Ectodermal cell (in vitro differentiated cells): Measurements from ENCODE around the gene RAI1.

Experiments used
- H3K27ac ChIP-seq: 2 replicates; pipeline ENCODE4 v1.7.0; 2013; ENCODE audit warnings: mild to moderate bottlenecking, low read depth, low read length; ENCODE audit not compliant: insufficient read depth, poor library complexity, severe bottlenecking
- H3K27me3 ChIP-seq: 2 replicates; pipeline ENCODE4 v1.7.0; 2013; ENCODE audit warnings: mild to moderate bottlenecking, low read length; ENCODE audit not compliant: insufficient read depth, control insufficient read depth, poor library complexity, severe bottlenecking
- H3K36me3 ChIP-seq: one replicate; pipeline ENCODE4 v1.7.0; 2013; ENCODE audit warnings: low read length; ENCODE audit not compliant: control insufficient read depth, insufficient read depth
- H3K4me1 ChIP-seq: one replicate; pipeline ENCODE4 v1.7.0; 2013; ENCODE audit warnings: low read length; ENCODE audit not compliant: control insufficient read depth, insufficient read depth
- H3K4me3 ChIP-seq: 2 replicates; pipeline ENCODE4 v1.7.0; 2013; ENCODE audit warnings: low read depth, low read length, control low read depth; ENCODE audit not compliant: insufficient read depth
- H3K9me3 ChIP-seq: 2 replicates; pipeline ENCODE4 v1.7.0; 2013; ENCODE audit warnings: mild to moderate bottlenecking, low read length, moderate library complexity; ENCODE audit not compliant: control insufficient read depth
- WGBS, 2 experiments: methylation state at CpG; one replicate each; pipeline ENCODE4 v1.1.7; 2013; ENCODE audit warnings: missing lambda C conversion rate in 2 of 2; 5-methylcytosine and 5-hydroxymethylcytosine counted together

RAI1 gene

DNA sequence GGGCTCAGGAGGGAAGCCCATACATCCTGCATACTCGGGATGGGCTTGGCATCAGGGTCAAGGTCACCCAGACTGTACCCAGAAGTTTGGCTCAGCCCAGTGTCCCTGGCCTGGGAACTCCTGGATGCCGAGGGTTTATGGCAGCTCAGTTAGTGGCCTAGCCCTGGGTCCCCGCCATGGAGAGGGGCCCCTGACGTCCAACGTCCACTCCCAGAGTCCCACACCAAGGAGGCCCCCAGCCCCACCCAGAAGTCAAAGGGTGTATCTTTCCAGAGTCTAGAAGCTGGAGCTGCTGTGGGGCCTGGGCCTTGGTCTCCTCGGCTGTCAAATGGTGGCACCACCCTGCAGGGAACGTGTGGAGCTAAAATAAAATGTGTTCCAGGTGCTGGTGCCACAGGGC lies 79.1 kb downstream of the RAI1 start:
- Histone ChIP-seq H3K9me3 (no peaks in the 10 kb centered on the region), H3K36me3 (no peaks in the 10 kb centered on the region), H3K27ac (no peak overlapping the region), H3K4me3 (no peak overlapping the region), H3K27me3 (no peaks in the 10 kb centered on the region), H3K4me1 (peaks cover 18% of the 10 kb centered on the region)
- WGBS, 2 experiments, result 91 to 92% methylated on average over 7 of the region's 7 CpGs

DNA sequence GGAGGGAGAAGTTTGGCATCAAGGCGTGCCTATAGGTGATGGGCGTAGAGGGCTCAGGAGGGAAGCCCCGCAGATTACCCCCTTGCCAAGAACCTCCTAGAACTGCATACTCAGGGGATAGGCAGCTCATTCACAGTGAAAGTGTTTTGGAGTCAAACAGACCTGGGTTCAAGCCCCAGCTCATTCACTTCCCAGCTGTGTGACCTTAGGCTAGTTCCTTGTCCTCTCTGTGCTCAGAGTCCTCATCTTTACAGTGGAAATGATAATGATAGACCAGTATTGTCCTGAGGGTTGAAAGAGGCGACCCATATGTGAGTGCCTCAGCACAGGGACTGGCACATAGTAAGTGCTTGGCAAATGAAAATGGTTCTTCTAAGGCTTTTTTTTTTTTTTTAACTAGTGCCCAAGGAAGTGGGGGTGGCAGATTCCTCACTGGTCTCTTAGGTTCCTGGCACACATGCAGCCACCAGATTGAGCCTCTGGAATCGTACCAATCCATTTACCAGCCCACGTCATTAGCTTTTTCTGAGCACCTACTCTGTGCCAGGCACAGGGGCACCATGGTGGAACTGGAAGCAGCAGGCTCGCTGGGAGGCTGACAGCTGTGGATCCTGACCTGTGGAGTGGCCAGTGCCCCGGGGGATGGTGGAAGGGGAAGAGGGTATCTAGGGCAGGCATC lies 79.8 kb downstream of the RAI1 start:
- 95 to 97% methylated on average over 8 of the region's 8 CpGs for WGBS, 2 experiments
- Histone ChIP-seq H3K27ac (no peak overlapping the region), H3K4me1 (peaks cover 23% of the 10 kb centered on the region), H3K36me3 (no peaks in the 10 kb centered on the region), H3K9me3 (no peaks in the 10 kb centered on the region), H3K4me3 (no peak overlapping the region), H3K27me3 (no peaks in the 10 kb centered on the region)

DNA sequence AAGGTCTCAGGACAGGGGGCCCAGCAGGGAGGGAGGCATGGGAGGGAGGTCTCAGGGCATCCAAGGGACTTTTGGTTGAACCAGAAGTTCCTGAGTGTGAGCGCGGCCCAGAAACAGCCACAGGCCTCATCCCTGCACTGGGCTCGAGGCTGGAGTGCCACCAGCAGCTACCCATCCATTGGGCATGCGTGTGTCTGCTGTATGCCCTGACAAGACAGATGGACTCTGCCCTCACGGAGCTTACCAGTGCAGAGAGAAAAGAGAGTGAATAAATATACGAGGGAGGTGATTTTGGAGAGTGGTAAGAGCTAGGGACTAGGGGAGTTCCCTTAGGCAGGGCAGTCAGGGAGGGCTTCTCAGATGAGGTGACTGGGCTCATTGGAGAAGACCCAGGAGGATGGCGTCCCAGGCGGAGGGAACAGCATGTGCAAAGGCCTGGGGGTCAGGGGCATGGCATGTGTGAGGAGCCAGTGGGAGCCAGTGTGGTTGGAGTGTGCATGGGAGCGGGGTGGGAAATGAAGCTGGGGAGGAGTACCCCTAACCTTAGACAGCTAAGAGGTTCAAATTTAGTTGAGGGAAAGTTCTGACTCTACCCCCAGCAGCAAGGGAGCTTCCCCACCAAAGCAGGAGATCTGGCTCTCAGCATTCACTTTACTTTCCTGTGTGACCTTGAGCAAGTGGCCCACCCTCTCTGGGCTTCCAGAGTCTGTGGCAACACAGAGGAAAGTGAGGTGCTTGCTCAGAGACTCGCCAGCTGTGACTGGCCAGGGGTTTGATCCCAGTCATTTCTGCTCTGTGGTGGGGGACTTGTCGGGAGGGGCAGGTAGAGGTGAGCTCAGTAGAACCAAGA lies 80.9 kb downstream of the RAI1 start:
- Histone ChIP-seq H3K27ac (no peak overlapping the region), H3K9me3 (no peaks in the 10 kb centered on the region), H3K4me3 (no peak overlapping the region), H3K4me1 (peaks cover 34% of the 10 kb centered on the region), H3K36me3 (no peaks in the 10 kb centered on the region), H3K27me3 (no peaks in the 10 kb centered on the region)
- WGBS, 2 experiments, result 95% methylated on average over 11 of the region's 11 CpGs

DNA sequence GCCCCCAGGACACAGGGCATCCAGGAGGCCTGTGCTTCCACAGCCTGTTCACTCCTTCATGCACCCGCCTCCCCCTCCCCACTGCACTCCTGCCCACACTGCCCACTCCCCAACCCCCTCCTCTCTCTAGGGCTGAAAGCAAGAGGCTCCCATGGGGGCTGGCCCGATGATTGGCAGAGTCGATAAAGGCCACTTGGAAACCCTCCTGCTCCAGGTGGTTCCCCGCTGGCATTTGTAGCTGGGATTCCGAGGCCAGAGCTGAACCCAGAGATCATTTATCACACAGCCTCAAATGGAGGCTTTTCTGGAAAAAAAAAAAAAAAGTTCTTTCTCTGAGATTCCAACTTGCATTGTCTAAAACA lies 81.5 kb downstream of the RAI1 start:
- Histone ChIP-seq H3K27me3 (no peaks in the 10 kb centered on the region), H3K36me3 (no peaks in the 10 kb centered on the region), H3K9me3 (no peaks in the 10 kb centered on the region), H3K4me3 (no peak overlapping the region), H3K4me1 (peaks cover 38% of the 10 kb centered on the region), H3K27ac (no peak overlapping the region)
- 47 to 51% methylated on average over 5 of the region's 5 CpGs for WGBS, 2 experiments

DNA sequence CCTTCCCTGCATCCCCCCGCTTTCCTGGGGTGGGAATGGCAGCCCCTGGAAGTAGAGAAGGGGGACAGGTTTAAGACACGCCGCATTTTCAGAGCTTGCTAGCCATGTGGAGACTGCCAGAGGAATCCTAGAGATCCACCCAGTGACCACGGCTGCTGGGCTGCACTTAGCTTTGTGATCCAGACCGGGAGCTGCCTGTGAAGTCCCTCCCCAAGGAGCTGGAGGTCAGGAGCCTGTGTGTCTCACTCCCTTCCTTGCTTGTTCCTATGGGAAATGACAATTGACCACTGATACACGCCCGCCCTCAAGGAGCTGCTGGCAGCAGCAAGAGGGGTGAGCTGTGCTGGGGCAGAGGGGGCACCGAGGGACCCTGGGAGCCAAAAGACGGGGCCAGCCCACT lies 81.9 kb downstream of the RAI1 start:
- H3K36me3 ChIP-seq, result no peaks in the 10 kb centered on the region
- H3K27me3 ChIP-seq, result no peaks in the 10 kb centered on the region
- no peak overlapping the region for H3K4me3 ChIP-seq
- peaks cover 40% of the 10 kb centered on the region for H3K4me1 ChIP-seq
- H3K27ac ChIP-seq, result no peak overlapping the region
- WGBS, 2 experiments, result 71 to 74% methylated on average over 9 of the region's 9 CpGs
- H3K9me3 ChIP-seq, result no peaks in the 10 kb centered on the region

DNA sequence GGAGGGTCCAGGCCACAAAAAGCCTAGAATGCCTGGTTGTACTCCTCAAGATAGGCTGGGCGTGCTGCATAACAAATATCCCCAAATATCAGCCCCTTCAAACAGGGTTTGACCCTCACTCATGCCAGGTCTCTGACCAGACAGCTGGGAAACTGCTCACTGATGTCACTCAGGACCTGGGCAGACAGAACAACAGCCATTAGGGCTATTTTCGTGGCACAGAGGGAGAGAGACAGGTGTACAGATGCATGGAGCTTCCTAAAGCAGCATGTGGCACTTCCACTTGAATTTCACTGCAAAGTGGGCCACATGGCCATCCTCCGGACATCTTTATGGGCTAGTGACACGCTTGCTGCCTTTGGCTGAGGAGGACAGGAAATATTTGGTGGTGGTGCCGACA lies 82.5 kb downstream of the RAI1 start:
- H3K4me1 ChIP-seq, result peaks cover 46% of the 10 kb centered on the region
- no peak overlapping the region for H3K27ac ChIP-seq
- 95 to 96% methylated on average over 5 of the region's 5 CpGs for WGBS, 2 experiments
- no peak overlapping the region for H3K4me3 ChIP-seq
- no peaks in the 10 kb centered on the region for H3K36me3 ChIP-seq
- no peaks in the 10 kb centered on the region for H3K27me3 ChIP-seq
- H3K9me3 ChIP-seq, result no peaks in the 10 kb centered on the region

DNA sequence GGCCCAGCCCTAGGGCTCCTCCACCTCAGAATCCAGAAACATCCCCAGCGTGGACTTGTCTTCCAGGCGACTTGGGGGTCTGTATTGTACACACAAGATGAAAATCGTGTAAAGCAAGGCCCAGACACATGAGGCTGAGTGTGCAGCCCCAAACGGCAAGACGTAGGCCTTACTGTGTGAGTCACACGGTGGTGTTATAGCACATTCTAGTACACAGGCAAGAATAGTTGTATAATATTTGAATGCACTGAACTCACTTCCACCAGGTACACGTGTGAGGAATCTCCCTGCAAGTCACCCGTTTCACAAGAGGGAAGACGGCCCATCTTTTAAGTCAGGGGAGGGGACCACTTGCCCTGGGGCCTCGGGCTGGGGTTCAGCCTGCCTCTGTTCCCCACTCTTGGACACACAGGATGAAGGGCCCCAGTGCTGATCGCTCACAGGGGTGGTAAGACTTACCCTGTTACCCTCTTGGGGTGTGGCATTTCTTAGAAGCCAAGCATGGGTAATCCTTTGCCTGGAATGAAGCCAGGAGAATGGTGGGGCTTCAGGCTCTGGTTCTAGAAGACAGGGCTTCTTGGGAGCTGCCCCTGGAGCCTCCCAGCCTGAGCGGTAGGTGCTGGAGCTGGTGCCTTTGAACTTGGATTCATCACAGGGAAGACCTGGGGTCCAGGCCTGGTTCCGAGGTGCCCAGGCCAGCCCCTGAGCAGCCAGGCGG lies 84.3 kb downstream of the RAI1 start:
- H3K4me3 ChIP-seq, result no peak overlapping the region
- H3K27me3 ChIP-seq, result no peaks in the 10 kb centered on the region
- no peaks in the 10 kb centered on the region for H3K9me3 ChIP-seq
- 91 to 93% methylated on average over 14 of the region's 14 CpGs for WGBS, 2 experiments
- H3K27ac ChIP-seq, result no peak overlapping the region
- no peaks in the 10 kb centered on the region for H3K36me3 ChIP-seq
- H3K4me1 ChIP-seq, result peaks cover 62% of the 10 kb centered on the region

DNA sequence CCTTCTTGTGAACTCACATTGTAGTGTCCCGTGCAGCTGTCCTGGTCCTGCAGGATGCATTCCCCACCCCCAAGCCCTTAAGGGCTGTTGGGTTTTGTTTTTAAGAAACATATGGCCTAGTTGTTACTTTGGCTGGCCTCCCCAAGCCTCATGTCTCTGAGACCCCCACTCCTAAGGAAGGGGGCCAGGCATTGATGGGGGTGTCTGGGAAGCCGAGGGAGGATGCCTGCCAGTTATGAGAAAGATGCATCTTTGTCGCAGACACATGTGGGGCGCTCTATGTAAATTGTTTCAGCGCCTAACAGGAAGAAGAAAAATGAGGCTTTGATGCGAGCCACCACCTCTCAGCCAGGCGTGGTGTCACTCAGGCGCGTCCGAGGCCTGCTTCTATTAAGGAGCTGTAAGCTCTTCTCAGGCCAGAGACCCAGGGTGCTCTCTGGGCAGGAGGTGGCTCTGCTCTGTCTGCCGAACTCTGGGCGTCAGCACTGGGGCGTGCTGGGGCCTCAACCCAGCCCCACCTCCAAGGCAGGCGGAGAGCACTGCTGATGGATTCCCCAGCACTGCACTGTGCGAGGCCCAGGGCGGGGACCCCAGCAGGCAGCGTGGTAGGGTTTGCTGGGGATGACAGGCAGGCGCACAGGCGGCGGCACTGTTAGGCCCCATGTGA lies 85.0 kb downstream of the RAI1 start:
- Histone ChIP-seq H3K4me3 (no peak overlapping the region), H3K9me3 (no peaks in the 10 kb centered on the region), H3K4me1 (peaks cover 69% of the 10 kb centered on the region), H3K27me3 (no peaks in the 10 kb centered on the region), H3K27ac (peak overlapping the region; percentile 30), H3K36me3 (no peaks in the 10 kb centered on the region)
- 83 to 86% methylated on average over 20 of the region's 20 CpGs for WGBS, 2 experiments

DNA sequence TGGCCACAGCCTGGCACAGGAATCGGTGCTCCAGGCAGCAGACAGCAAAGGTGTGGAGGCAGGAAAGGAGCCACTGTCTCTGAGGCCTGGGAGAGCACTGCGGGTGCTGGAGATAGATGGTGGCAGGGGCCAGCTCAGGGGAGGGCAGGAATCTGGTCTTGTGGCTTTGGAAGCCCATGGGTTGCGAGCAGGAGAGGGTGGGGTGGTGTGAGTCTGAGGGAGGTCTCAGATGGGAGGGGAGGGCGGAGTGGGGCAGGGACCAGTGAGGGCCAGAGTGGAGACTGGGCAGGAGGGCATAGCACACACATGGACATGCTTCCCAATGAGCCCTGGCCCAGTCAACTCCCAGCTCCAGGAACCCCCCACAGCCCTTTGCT lies 85.5 kb downstream of the RAI1 start:
- no peaks in the 10 kb centered on the region for H3K27me3 ChIP-seq
- H3K27ac ChIP-seq, result peak overlapping the region; percentile 30
- WGBS, 2 experiments, result 85 to 89% methylated on average over 4 of the region's 4 CpGs
- H3K4me1 ChIP-seq, result peaks cover 74% of the 10 kb centered on the region
- H3K36me3 ChIP-seq, result no peaks in the 10 kb centered on the region
- no peak overlapping the region for H3K4me3 ChIP-seq
- no peaks in the 10 kb centered on the region for H3K9me3 ChIP-seq
